Fibroblast of the aortic adventitia (primary cell): Measurements from ENCODE around the gene PPA1. TPM values are rescaled to one million over a fixed set of nuclear protein-coding genes. Genes with fewer than 3 reads are reported as not detected.
A peak's percentile ranks its signal among the peaks of the same experiment; 100 is the strongest.

Experiments used
- DNase-seq: peaks from one replicate; pipeline ENCODE4 v3.0.0-alpha.2; 2010; ENCODE audit warnings: low read depth
- H3K4me3 ChIP-seq: 2 replicates; pipeline ENCODE4 v1.5.1; 2011; ENCODE audit warnings: low read depth, mild to moderate bottlenecking, control low read depth, low read length, moderate library complexity
- total RNA-seq: library from RNA; depleted of rRNA; stranded (reverse); fragments of >200 nt; gene quantifications from 2 replicates; pipeline ENCODE4 v1.2.3, GENCODE V29; 2012; ENCODE audit warnings: low replicate concordance
- TF ChIP-seq, protein P1 (sequence below): IDR thresholded peaks from 2 replicates; pipeline ENCODE4 v1.5.1; 2011; ENCODE audit warnings: mild to moderate bottlenecking, low read length, control low read depth, inconsistent platforms; ENCODE audit not compliant: insufficient read depth

Gene PPA1
- total RNA-seq, 1 donor = 197 TPM

DNA sequence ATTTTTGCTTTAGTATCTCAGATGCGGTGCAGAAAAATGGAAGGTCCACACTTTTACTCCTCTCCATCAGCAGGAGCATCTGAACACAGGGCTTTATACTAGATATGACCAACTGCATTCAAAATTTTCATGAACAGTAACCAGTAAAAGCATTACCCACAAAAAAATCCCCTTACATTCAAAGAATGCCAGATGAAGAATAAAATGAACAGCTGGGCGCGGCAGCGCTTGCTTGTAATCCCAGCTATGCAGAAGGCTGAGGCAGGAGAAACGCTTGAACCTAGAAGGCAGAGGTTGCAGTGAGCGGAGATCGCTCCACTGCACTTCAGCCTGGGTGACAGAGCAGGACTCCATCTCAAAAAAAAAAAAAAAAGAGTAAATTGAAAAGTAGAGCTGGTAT lies 66.0 kb downstream of the PPA1 start:
- H3K4me3 ChIP-seq = no peak overlapping the region
- DNase-seq = no peak
- TF ChIP-seq, protein P1, sequence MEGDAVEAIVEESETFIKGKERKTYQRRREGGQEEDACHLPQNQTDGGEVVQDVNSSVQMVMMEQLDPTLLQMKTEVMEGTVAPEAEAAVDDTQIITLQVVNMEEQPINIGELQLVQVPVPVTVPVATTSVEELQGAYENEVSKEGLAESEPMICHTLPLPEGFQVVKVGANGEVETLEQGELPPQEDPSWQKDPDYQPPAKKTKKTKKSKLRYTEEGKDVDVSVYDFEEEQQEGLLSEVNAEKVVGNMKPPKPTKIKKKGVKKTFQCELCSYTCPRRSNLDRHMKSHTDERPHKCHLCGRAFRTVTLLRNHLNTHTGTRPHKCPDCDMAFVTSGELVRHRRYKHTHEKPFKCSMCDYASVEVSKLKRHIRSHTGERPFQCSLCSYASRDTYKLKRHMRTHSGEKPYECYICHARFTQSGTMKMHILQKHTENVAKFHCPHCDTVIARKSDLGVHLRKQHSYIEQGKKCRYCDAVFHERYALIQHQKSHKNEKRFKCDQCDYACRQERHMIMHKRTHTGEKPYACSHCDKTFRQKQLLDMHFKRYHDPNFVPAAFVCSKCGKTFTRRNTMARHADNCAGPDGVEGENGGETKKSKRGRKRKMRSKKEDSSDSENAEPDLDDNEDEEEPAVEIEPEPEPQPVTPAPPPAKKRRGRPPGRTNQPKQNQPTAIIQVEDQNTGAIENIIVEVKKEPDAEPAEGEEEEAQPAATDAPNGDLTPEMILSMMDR = no peak

DNA sequence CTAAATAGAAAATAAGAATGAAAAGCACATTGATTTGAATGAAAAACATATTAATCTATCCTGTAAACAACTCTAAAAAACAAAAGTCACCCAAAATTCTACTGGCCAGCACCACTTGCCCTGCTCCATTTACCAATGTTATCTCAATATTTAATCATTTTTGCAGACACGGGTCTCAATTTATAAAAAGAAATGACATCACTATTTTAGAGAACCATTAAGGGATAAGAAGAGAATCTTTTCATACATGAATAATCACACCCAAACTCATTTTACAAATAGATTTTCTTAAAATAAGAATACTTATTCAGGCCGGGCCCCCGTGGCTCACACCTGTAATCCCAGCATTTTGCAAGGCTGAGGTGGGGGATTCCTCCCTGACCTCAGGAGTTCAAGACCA lies 66.8 kb downstream of the PPA1 start:
- TF ChIP-seq, protein P1 = no peak
- no peak for DNase-seq
- no peak overlapping the region for H3K4me3 ChIP-seq

- TF ChIP-seq, protein P1 = no peak
- H3K4me3 ChIP-seq = no peak overlapping the region
- DNase-seq = no peak
These were observed 69.1 kb downstream of the PPA1 start for GRCh38 chr10:70164163-70164562.

GRCh38 chr10:70163448-70163847 lies 69.8 kb downstream of the PPA1 start:
- TF ChIP-seq, protein P1 = no peak
- no peak overlapping the region for H3K4me3 ChIP-seq
- no peak for DNase-seq

DNA sequence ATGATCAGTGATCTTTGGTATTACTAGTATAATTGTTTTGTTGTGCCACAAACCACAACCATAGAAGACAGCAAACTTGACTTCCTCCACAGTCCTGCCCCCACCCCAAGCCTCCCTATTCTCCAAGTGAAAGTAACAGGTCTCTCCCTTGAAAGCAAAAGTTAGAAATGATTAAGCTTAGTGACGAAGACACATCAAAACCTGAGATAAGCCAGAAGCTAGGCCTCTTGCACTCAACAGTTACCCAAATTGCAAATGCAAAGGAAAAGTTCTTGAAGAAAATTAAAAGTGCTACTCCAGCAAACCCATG lies 70.4 kb downstream of the PPA1 start:
- peak; percentile 24 for DNase-seq
- TF ChIP-seq, protein P1 = no peak
- H3K4me3 ChIP-seq = no peak overlapping the region

DNA sequence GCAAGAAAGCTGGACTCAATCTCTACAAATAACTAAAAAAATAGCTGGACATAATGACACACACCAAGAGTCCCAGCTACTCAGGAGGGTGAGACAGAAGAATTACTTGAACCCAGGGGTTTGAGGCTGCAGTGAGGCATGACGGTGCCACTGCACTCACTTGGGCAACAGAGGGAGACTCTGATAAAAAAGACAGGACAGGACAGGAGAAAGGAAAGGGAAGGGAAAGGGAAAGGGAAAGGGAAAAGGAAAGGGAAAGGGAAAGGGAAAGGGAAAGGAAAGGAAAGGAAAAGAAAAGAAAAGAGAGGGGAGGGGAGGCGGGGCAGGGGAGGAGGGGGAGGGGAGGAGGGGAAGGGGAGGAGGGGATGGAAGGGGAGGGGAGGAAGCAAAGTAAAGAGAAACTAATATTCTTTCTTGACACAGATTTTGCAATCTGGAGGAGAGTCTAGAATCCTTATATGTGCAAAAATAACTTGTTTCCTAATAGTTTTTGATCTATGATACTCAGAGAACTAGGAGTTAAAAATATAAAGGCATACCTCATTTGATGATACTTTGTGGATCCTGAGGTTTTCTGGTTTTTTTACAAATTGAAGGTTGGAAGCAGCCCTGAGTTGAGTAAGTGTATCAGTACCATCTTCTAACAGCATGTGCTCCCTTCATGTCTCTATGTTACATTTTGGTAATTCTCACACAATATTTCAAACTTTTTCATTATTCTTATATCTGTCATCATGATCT lies 70.9 kb downstream of the PPA1 start:
- DNase-seq = no peak

More for the DNA sequence above, 70.9 kb downstream of the PPA1 start:
- TF ChIP-seq, protein P1 = no peak
- no peak overlapping the region for H3K4me3 ChIP-seq
